Hepatocyte (in vitro differentiated cells): ENCODE measurements around the gene ZNF586. TPM values are rescaled to one million over a fixed set of nuclear protein-coding genes. Genes with fewer than 3 reads are reported as not detected.

Experiments used
- DNase-seq: peaks from one replicate; pipeline ENCODE4 v3.0.0-alpha.2; 2016; ENCODE audit warnings: low spot score
- H2AFZ ChIP-seq: fragments of 200-600 bp; sonication (generic); 2 replicates; pipeline ENCODE4 v1.6.0; 2016; ENCODE audit warnings: antibody characterized with exemption, mild to moderate bottlenecking
- H3K27ac ChIP-seq: fragments of 200-600 bp; sonication (generic); 2 replicates; pipeline ENCODE4 v1.5.1; 2016; ENCODE audit warnings: mild to moderate bottlenecking
- H3K27me3 ChIP-seq: fragments of 200-600 bp; sonication (generic); 2 replicates; pipeline ENCODE4 v1.6.1; 2016
- H3K36me3 ChIP-seq: fragments of 200-600 bp; sonication (generic); replicated peaks from 2 replicates; pipeline ENCODE4 v1.5.1; 2016; ENCODE audit warnings: low read depth; ENCODE audit not compliant: insufficient read depth
- H3K4me1 ChIP-seq: fragments of 200-600 bp; sonication (generic); 2 replicates; pipeline ENCODE4 v1.5.1; 2016; ENCODE audit warnings: mild to moderate bottlenecking, moderate library complexity; ENCODE audit not compliant: insufficient read depth
- H3K4me2 ChIP-seq: fragments of 200-600 bp; sonication (generic); 2 replicates; pipeline ENCODE4 v1.6.0; 2016
- H3K4me3 ChIP-seq: fragments of 200-600 bp; sonication (generic); 2 replicates; pipeline ENCODE4 v1.5.1; 2016; ENCODE audit warnings: mild to moderate bottlenecking
- H3K79me2 ChIP-seq: fragments of 200-600 bp; sonication (generic); 2 replicates; pipeline ENCODE4 v1.6.0; 2017; ENCODE audit warnings: mild to moderate bottlenecking
- H3K9me2 ChIP-seq: fragments of 200-600 bp; sonication (generic); replicated peaks from 2 replicates; pipeline ENCODE4 v1.6.0; 2017; ENCODE audit warnings: mild to moderate bottlenecking; ENCODE audit not compliant: insufficient read depth
- H3K9me3 ChIP-seq: fragments of 200-600 bp; sonication (generic); 2 replicates; pipeline ENCODE4 v1.5.1; 2016; ENCODE audit warnings: low read depth, mild to moderate bottlenecking
- H4K20me1 ChIP-seq: fragments of 200-600 bp; sonication (generic); 2 replicates; pipeline ENCODE4 v1.6.0; 2016; ENCODE audit warnings: mild to moderate bottlenecking; ENCODE audit not compliant: insufficient read depth, poor library complexity, severe bottlenecking
- CTCF ChIP-seq: fragments of 200-600 bp; sonication (generic); IDR thresholded peaks from 2 replicates; pipeline ENCODE4 v1.5.1; 2016; ENCODE audit warnings: antibody characterized with exemption, mild to moderate bottlenecking; ENCODE audit not compliant: poor library complexity
- EZH2 ChIP-seq: fragments of 200-600 bp; sonication (generic); IDR thresholded peaks from 2 replicates; pipeline ENCODE4 v1.6.1; 2016; ENCODE audit warnings: antibody characterized with exemption, mild to moderate bottlenecking, borderline replicate concordance
- EZH2phosphoT487 ChIP-seq: fragments of 200-600 bp; sonication (generic); IDR thresholded peaks from one replicate; pipeline ENCODE4 v1.6.1; 2018; ENCODE audit warnings: antibody characterized with exemption, mild to moderate bottlenecking, low read depth, moderate library complexity; ENCODE audit not compliant: unreplicated experiment, severe bottlenecking
- WGBS: methylation state at CpG from one replicate; pipeline ENCODE4 v1.1.6; 2016; ENCODE audit warnings: low lambda C conversion rate; ENCODE audit errors: missing lambda C conversion rate; 5-methylcytosine and 5-hydroxymethylcytosine counted together
- polyA plus RNA-seq: library from polyadenylated mRNA; unstranded; fragments of >200 nt; fragmentation: Nextera tagmentation; extraction: Ambion mirVana; gene quantifications from 2 replicates; pipeline ENCODE4 v1.2.1, GENCODE V29; 2016
- total RNA-seq: library from RNA; depleted of rRNA; stranded (reverse); fragments of >200 nt; gene quantifications from 2 replicates; pipeline ENCODE4 v1.2.3, GENCODE V29; 2014

The ZNF586 gene
- total and polyA plus RNA-seq, 2 experiments from 2014 or later: 11.2 to 22.5 TPM

GRCh38 chr19:57816652-57817051 lies 47.2 kb downstream of the ZNF586 start:
- H3K9me3 ChIP-seq: no peaks in the 10 kb centered on the region
- TF ChIP-seq EZH2 (no peak), EZH2phosphoT487 (no peak), CTCF (no peak)
- no peak overlapping the region for H2AFZ ChIP-seq
- H3K27ac ChIP-seq: no peak overlapping the region
- peaks cover 57% of the 10 kb centered on the region for H3K79me2 ChIP-seq
- H3K27me3 ChIP-seq: no peaks in the 10 kb centered on the region
- no peak for DNase-seq
- H3K4me2 ChIP-seq: no peak overlapping the region
- H3K9me2 ChIP-seq: no peaks in the 10 kb centered on the region
- H4K20me1 ChIP-seq: no peaks in the 10 kb centered on the region
- 87% methylated on average over 6 of the region's 7 CpGs for WGBS
- peaks cover 30% of the 10 kb centered on the region for H3K4me1 ChIP-seq
- no peaks in the 10 kb centered on the region for H3K36me3 ChIP-seq
- H3K4me3 ChIP-seq: no peak overlapping the region

DNA sequence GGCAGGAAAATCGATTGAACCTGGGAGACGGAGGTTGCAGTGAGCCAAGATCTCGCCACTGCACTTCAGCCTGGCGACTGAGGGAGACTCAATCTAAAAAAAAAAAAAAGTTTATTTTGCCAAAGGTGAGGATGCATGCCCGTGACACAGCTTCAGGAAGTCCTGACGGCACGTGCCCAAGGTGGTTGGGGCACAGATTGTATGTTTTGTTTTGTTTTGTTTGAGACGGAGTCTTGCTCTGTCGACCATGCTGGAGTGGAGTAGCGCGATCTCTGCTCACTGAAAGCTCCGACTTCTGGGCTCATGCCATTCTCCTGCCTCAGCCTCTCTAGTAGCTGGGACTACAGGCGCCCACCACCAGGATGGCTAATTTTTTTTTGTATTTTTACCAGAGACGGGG lies 48.5 kb downstream of the ZNF586 start:
- Histone ChIP-seq H2AFZ (no peak overlapping the region), H4K20me1 (no peaks in the 10 kb centered on the region), H3K4me3 (no peak overlapping the region), H3K4me1 (peaks cover 32% of the 10 kb centered on the region), H3K9me2 (no peaks in the 10 kb centered on the region), H3K27me3 (no peaks in the 10 kb centered on the region), H3K36me3 (no peaks in the 10 kb centered on the region), H3K4me2 (no peak overlapping the region), H3K79me2 (peaks cover 59% of the 10 kb centered on the region), H3K9me3 (no peaks in the 10 kb centered on the region), H3K27ac (no peak overlapping the region)
- TF ChIP-seq CTCF (no peak), EZH2phosphoT487 (no peak), EZH2 (no peak)
- 94% methylated on average over 14 of the region's 14 CpGs for WGBS
- no peak for DNase-seq

DNA sequence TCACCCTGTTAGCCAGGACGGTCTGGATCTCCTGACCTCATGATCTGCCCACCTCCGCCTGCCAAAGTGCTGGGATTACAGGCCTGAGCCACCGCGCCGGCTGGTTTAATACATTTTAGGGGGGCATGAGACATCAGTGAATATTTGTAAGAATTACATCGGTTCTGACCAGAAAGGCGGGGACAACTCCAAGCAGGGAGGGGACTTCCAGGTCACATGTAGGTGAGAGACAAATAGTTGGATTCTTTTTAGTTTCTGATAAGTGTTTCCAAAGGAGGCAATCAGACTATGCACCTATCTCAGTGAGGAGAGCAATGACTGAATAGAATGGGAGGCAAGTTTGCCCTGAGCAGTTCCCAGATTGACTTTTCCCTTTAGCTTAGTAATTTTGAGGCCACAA lies 48.9 kb downstream of the ZNF586 start:
- Histone ChIP-seq H3K9me3 (no peaks in the 10 kb centered on the region), H4K20me1 (no peaks in the 10 kb centered on the region), H3K4me1 (peaks cover 36% of the 10 kb centered on the region), H3K27ac (peak overlapping the region; percentile 90), H3K36me3 (no peaks in the 10 kb centered on the region), H2AFZ (no peak overlapping the region), H3K79me2 (peaks cover 61% of the 10 kb centered on the region), H3K4me2 (no peak overlapping the region), H3K9me2 (no peaks in the 10 kb centered on the region), H3K4me3 (no peak overlapping the region), H3K27me3 (no peaks in the 10 kb centered on the region)
- TF ChIP-seq EZH2phosphoT487 (no peak), EZH2 (no peak), CTCF (no peak)
- DNase-seq: no peak
- 83% methylated on average over 7 of the region's 7 CpGs for WGBS
